ENCODE results near the gene FOXP1. TPM values are rescaled to one million over a fixed set of nuclear protein-coding genes. Genes with fewer than 3 reads are reported as not detected.

FOXP1 gene
- polyA plus RNA-seq, 1 donor from 2014 or later = 5.6 TPM

GRCh38 chr3:71598292-71598691, 14.8 kb upstream of the FOXP1 start:
- Histone ChIP-seq H3F3A (ENCODE audit: insufficient read depth, low read length, poor library complexity, severe bottlenecking) (no peaks in the 10 kb centered on the region), H3K9me3 (ENCODE audit: low read length) (no peaks in the 10 kb centered on the region), H3K27me3 (ENCODE audit: insufficient read depth, low read depth, low read length) (no peaks in the 10 kb centered on the region), H3K9ac (ENCODE audit: low read length) (no peak overlapping the region), H3K79me2 (replicated peaks; ENCODE audit: insufficient read depth, low read length) (no peaks in the 10 kb centered on the region), H3K4me2 (ENCODE audit: low read length) (no peak overlapping the region), H2AFZ (ENCODE audit: low read depth, low read length) (no peak overlapping the region), H3K4me3 (ENCODE audit: low read length) (no peak overlapping the region), H4K20me1 (ENCODE audit: insufficient read depth) (no peaks in the 10 kb centered on the region), H3K36me3 (ENCODE audit: insufficient read depth, low read length) (no peaks in the 10 kb centered on the region), H3K9me2 (ENCODE audit: insufficient read depth, low read length) (no peaks in the 10 kb centered on the region), H3K27ac (ENCODE audit: low read length) (no peak overlapping the region)
- TF ChIP-seq EP300 (conservative IDR thresholded peaks at IDR 0.05; ENCODE audit: poor library complexity, severe bottlenecking) (no peak), MXI1 (conservative IDR thresholded peaks at IDR 0.05; ENCODE audit: poor library complexity, severe bottlenecking) (no peak), RAD21 (conservative IDR thresholded peaks at IDR 0.05) (no peak), POLR2AphosphoS5 (IDR thresholded peaks at IDR 0.05) (no peak), CTCF (IDR thresholded peaks at IDR 0.05; ENCODE audit: poor library complexity, severe bottlenecking) (no peak), SMC3 (conservative IDR thresholded peaks at IDR 0.05; ENCODE audit: poor library complexity) (no peak), REST (IDR thresholded peaks at IDR 0.05; ENCODE audit: borderline replicate concordance) (no peak), EZH2 (IDR thresholded peaks at IDR 0.05; ENCODE audit: borderline replicate concordance, insufficient read depth, low read length, poor library complexity, severe bottlenecking) (no peak), TAF1 (IDR thresholded peaks at IDR 0.05; ENCODE audit: low read depth) (no peak)

- no peak overlapping the region for H2AFZ ChIP-seq (ENCODE audit: low read depth, low read length)
- no peak overlapping the region for H3K27ac ChIP-seq (ENCODE audit: low read length)
- no peaks in the 10 kb centered on the region for H3K9me2 ChIP-seq (ENCODE audit: insufficient read depth, low read length)
- no peak for TF ChIP-seq TAF1 (IDR thresholded peaks at IDR 0.05; ENCODE audit: low read depth)
- no peak for TF ChIP-seq CTCF (IDR thresholded peaks at IDR 0.05; ENCODE audit: poor library complexity, severe bottlenecking)
- no peak for TF ChIP-seq SMC3 (conservative IDR thresholded peaks at IDR 0.05; ENCODE audit: poor library complexity)
- TF ChIP-seq RAD21 (conservative IDR thresholded peaks at IDR 0.05) = no peak
- no peak for TF ChIP-seq POLR2AphosphoS5 (IDR thresholded peaks at IDR 0.05)
- no peaks in the 10 kb centered on the region for H3K79me2 ChIP-seq (replicated peaks; ENCODE audit: insufficient read depth, low read length)
- H3F3A ChIP-seq (ENCODE audit: insufficient read depth, low read length, poor library complexity, severe bottlenecking) = no peaks in the 10 kb centered on the region
- no peaks in the 10 kb centered on the region for H3K9me3 ChIP-seq (ENCODE audit: low read length)
- H3K9ac ChIP-seq (ENCODE audit: low read length) = no peak overlapping the region
- H3K4me2 ChIP-seq (ENCODE audit: low read length) = no peak overlapping the region
- H4K20me1 ChIP-seq (ENCODE audit: insufficient read depth) = no peaks in the 10 kb centered on the region
- no peak overlapping the region for H3K4me3 ChIP-seq (ENCODE audit: low read length)
- H3K27me3 ChIP-seq (ENCODE audit: insufficient read depth, low read depth, low read length) = no peaks in the 10 kb centered on the region
- no peaks in the 10 kb centered on the region for H3K36me3 ChIP-seq (ENCODE audit: insufficient read depth, low read length)
Observed at GRCh38 chr3:71597286-71597685, 13.8 kb upstream of the FOXP1 start.
